ENCODE results near the gene MLLT10. TPM values are rescaled to one million over a fixed set of nuclear protein-coding genes. Genes with fewer than 3 reads are reported as not detected.

Gene MLLT10
- total and polyA plus RNA-seq, 2 of the 8 experiments (the other 6 are each of a cell fraction or from before 2014, with no cell fraction given), result 53.1 to 62.1 TPM

- H2BK12ac ChIP-seq (ENCODE audit: low read depth, low read length), result no peak overlapping the region
- no peaks in the 10 kb centered on the region for H3K9me3 ChIP-seq (ENCODE audit: insufficient read depth in 2 of 2, low read depth in 1 of 2, low read length in 1 of 2)
- no peak overlapping the region for H3K4ac ChIP-seq (replicated peaks; ENCODE audit: insufficient read length, low read depth, low read length)
- no peak overlapping the region for H2AFZ ChIP-seq (ENCODE audit: low read length)
- H3K56ac ChIP-seq (replicated peaks; ENCODE audit: insufficient read length, low read depth, low read length), result no peak overlapping the region
- ChIA-PET POLR2A (ENCODE audit: partially characterized antibody) (interaction anchor here (1.2 kb wide), 1 partner anchor 13 kb away, joined by 3 read pairs; no protein-coding TSS in a partner anchor), CTCF (ENCODE audit: partially characterized antibody) (interaction anchor here (1.3 kb wide), 1 partner anchor 23 kb away, joined by 5 read pairs; no protein-coding TSS in a partner anchor)
- no peak overlapping the region for H3K14ac ChIP-seq (ENCODE audit: insufficient read length)
- H3K18ac ChIP-seq (ENCODE audit: extremely low read depth, low read length), result no peak overlapping the region
- no peak overlapping the region for H3K23ac ChIP-seq (ENCODE audit: insufficient read length)
- H2AK5ac ChIP-seq (ENCODE audit: low read depth, low read length), result no peak overlapping the region
- H4K91ac ChIP-seq (replicated peaks; ENCODE audit: insufficient read length, low read length), result no peak overlapping the region
- H3K4me1 ChIP-seq (replicated peaks in 1 of 4; ENCODE audit: control insufficient read depth in 3 of 4, insufficient read depth in 4 of 4, low read length in 3 of 4), result no peaks in the 10 kb centered on the region
- no peaks in the 10 kb centered on the region for H3K27me3 ChIP-seq (replicated peaks in 1 of 4; ENCODE audit: control insufficient read depth in 3 of 4, extremely low read depth in 1 of 4, insufficient read depth in 3 of 4, low read length in 3 of 4)
- no peaks in the 10 kb centered on the region for H3K79me1 ChIP-seq (ENCODE audit: low read depth, low read length)
- H4K20me1 ChIP-seq (replicated peaks in 1 of 2; ENCODE audit: control insufficient read depth in 1 of 2, insufficient read depth in 2 of 2, low read length in 2 of 2), result no peaks in the 10 kb centered on the region
- H3K4me2 ChIP-seq (ENCODE audit: insufficient read depth in 1 of 2, low read depth in 2 of 2, low read length in 2 of 2), result no peak overlapping the region
- H3K36me3 ChIP-seq (ENCODE audit: control insufficient read depth in 2 of 4, insufficient read depth in 4 of 4, low read length in 3 of 4), result peaks cover 0 to 11% (median 4%) of the 10 kb centered on the region in 4 experiments; a peak in 2 of 8 replicates
- H2BK5ac ChIP-seq (ENCODE audit: low read depth, low read length), result no peak overlapping the region
- no peaks in the 10 kb centered on the region for H3K23me2 ChIP-seq (ENCODE audit: low read depth, low read length)
- H4K5ac ChIP-seq (ENCODE audit: insufficient read length, low read depth, low read length), result no peak overlapping the region
- H2BK15ac ChIP-seq (ENCODE audit: low read length), result no peak overlapping the region
- H3K9ac ChIP-seq (replicated peaks in 1 of 4; ENCODE audit: extremely low read depth in 1 of 4, low read depth in 3 of 4, low read length in 3 of 4), result no peak overlapping the region
- 65% methylated on average over 2 of the region's 2 CpGs; no CpG with 5 or more reads in 1 of the 2 experiments for WGBS, 2 experiments (ENCODE audit: extremely low coverage in 1 of 2, insufficient coverage in 1 of 2, insufficient read length in 1 of 2, insufficient replicate concordance in 2 of 2, low coverage in 1 of 2, low lambda C conversion rate in 2 of 2, missing lambda C conversion rate in 1 of 2)
- DNase-seq (ENCODE audit: low read depth in 1 of 2, low spot score in 2 of 2) (no peak), FAIRE-seq (no peak)
- H3K27ac ChIP-seq (ENCODE audit: low read depth, low read length), result no peak overlapping the region
- H2BK120ac ChIP-seq (replicated peaks; ENCODE audit: low read depth, low read length), result no peak overlapping the region
- H3K4me3 ChIP-seq (ENCODE audit: extremely low read depth in 1 of 4, insufficient read depth in 2 of 4, low read depth in 3 of 4, low read length in 4 of 4), result no peak overlapping the region
- H3K79me2 ChIP-seq (ENCODE audit: control insufficient read depth in 1 of 2, insufficient read depth in 2 of 2, low read length in 2 of 2), result peaks cover 0 to 68% of the 10 kb centered on the region in 2 experiments; a peak in 2 of 4 replicates
- no peak overlapping the region for H2BK20ac ChIP-seq (ENCODE audit: low read length)
- H4K8ac ChIP-seq (ENCODE audit: extremely low read depth, insufficient read depth, low read length), result no peak overlapping the region
- TF ChIP-seq CBX5 (IDR thresholded peaks at IDR 0.05; ENCODE audit: low read depth, low read length) (no peak), TAF1 (IDR thresholded peaks at IDR 0.05; ENCODE audit: low read depth, low read length) (no peak), SIN3A (conservative IDR thresholded peaks at IDR 0.05 in 1 of 2, IDR thresholded peaks at IDR 0.05 in 1 of 2; ENCODE audit: low read depth in 1 of 2, low read length in 2 of 2) (no peak), SP1 (IDR thresholded peaks at IDR 0.05; ENCODE audit: low read depth, low read length) (no peak), YY1 (IDR thresholded peaks at IDR 0.05; ENCODE audit: low read depth, low read length) (no peak), CTCF (IDR thresholded peaks at IDR 0.05; ENCODE audit: control extremely low read depth in 1 of 3, insufficient read depth in 1 of 3, low read depth in 1 of 3, low read length in 3 of 3) (no peak), SUZ12 (IDR thresholded peaks at IDR 0.05; ENCODE audit: low read length) (no peak), EGR1 (IDR thresholded peaks at IDR 0.05; ENCODE audit: borderline replicate concordance, low read depth, low read length) (no peak), KDM1A (IDR thresholded peaks at IDR 0.05; ENCODE audit: borderline replicate concordance, low read length) (no peak), ZNF274 (IDR thresholded peaks at IDR 0.05; ENCODE audit: borderline replicate concordance, extremely low read depth, low read length) (no peak)
Observed at GRCh38 chr10:21650353-21650752, 116.3 kb downstream of the MLLT10 start.
